RCC 7860 (cell line): ENCODE results near the gene NADK.
A peak's percentile ranks its signal among the peaks of the same experiment; 100 is the strongest.

ENCODE experiments used
- DNase-seq: peaks from one replicate; pipeline ENCODE4 v3.0.0-alpha.2; 2015; ENCODE audit warnings: low spot score
- FAIRE-seq: peaks from 2 replicates; lab custom pipeline; 2012; peaks lifted over from hg19 to GRCh38; lab: Jason Lieb, UNC

NADK gene, protein sequence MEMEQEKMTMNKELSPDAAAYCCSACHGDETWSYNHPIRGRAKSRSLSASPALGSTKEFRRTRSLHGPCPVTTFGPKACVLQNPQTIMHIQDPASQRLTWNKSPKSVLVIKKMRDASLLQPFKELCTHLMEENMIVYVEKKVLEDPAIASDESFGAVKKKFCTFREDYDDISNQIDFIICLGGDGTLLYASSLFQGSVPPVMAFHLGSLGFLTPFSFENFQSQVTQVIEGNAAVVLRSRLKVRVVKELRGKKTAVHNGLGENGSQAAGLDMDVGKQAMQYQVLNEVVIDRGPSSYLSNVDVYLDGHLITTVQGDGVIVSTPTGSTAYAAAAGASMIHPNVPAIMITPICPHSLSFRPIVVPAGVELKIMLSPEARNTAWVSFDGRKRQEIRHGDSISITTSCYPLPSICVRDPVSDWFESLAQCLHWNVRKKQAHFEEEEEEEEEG

GRCh38 chr1:1777950-1778662 is at the start of gene NADK:
TSS of gene NADK (minus strand) at chr1:1778470. CDS start at chr1:1765406, 13,064 bp downstream.
- DNase-seq (peak; percentile 34), FAIRE-seq (no peak)

DNA sequence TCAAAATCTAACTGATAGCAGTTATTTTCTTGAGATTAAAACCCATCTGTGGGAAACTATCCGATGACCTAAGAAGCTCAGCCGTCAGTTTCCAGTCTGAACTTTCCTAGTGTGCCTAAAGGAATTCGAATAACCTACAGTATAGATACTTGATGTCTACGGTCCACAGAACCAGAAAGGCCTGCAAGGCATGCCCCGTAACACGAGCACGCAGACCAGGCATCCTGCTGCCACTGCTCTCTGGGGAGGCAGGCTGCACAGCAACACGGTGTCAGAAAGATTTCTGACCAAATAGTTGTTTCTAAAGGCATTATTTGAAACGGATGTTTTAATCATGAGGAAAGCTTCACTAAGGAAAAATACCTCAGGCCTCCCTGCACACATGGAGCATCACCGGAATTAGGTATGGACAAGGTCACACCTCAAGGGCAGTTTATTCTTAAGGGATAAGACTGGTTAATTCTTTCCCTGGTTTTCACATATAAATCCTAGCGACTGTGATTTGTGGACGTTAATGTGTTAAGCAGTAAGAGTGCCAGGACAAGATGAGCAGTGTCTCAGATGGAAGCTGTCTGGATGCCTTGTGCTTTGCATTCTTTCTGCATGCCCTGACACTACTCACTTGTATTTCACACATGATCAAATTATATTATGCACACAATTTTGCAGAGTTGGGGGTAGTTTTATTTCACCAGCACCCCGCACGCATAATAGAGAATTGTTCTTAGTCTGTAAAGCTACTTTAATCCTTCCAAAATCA is 49.0 kb upstream of the NADK start:
- FAIRE-seq (no peak), DNase-seq (peak; percentile 75)

- FAIRE-seq: peak; percentile 93
- peak; percentile 71 for DNase-seq
These were observed 48.3 kb upstream of the NADK start for GRCh38 chr1:1826356-1827088.

GRCh38 chr1:1825217-1825616 is 46.9 kb upstream of the NADK start:
- FAIRE-seq: no peak
- DNase-seq: no peak

DNA sequence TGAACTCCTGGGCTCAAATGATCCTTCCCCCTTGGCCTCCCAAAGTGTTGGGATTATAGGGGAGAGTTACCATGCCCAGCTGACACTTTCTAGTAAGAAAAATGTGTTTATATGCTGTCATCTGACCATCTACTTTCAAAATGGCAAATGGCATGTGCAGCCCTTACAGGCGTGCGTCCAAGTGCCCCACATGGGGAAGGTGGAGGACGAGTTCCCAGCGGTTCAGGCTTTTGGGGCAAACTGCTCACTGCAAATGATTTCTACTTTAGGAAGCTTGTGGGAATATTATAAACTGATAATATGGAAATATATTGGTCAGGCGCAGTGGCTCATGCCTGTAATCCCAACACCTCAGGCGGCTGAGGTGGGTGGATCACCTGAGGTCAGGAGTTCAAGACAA is 41.5 kb upstream of the NADK start:
- no peak for DNase-seq
- no peak for FAIRE-seq

DNA sequence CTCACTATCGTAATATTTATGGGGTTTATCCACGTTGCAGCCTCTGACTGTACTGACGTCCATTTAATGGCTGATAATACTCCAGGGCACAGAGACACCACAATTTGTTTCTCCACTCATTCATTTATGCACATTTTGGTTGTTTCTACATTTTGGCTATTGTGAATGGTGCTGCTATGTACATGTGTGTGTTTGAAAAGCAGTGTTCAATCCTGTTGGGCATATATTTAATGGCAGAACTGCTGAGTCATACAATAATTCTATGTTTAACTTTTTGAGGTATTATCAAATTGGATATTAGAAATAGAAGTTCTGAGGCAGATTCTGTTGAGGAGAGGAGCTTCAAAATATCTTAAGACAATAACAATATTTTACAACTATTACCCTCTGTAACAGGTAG is 39.0 kb upstream of the NADK start:
- no peak for FAIRE-seq
- no peak for DNase-seq

GRCh38 chr1:1815606-1816281 is 37.5 kb upstream of the NADK start:
- no peak for FAIRE-seq
- no peak for DNase-seq

- DNase-seq: no peak
- no peak for FAIRE-seq
These were observed 31.2 kb upstream of the NADK start for GRCh38 chr1:1809489-1809888.

GRCh38 chr1:1808206-1808605 is 29.9 kb upstream of the NADK start:
- FAIRE-seq (no peak), DNase-seq (no peak)

DNA sequence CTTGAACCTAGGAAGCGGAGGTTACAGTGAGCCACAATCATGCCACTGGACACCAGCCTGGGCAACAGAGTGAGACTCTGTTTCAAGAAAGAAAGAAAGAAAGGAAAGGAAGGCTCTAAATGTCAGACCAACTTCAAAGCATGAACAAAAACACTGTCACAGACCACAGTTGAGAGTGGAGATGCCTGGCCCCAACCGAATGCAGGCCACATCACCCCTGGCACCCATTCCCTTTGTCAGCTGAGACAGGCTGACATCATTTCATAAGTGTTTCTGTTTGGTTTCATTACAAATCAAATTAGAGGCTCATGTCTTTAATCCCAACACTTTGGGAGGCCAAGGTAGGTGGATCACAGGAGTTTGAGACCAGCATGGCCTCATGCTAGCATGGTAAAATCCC is 28.6 kb upstream of the NADK start:
- no peak for FAIRE-seq
- no peak for DNase-seq

DNA sequence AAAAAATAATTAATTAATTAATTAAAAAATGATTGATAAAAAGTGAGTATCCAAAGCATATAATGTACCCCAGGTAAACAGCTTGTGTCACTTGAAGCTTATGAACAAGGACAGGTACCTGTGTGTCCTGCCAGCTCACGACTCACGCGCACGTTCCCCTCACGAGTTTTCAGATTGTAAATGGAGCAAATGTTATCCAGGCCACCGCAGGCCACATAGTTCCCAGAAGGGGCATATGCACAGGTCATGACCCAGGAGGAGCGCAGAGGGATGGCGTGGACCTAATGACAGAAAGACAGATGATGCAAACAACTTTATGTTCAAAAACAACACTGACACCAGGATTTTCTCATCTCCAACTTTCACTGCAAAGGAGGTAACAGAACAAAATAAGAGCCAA is 26.0 kb upstream of the NADK start:
- DNase-seq (no peak), FAIRE-seq (no peak)

DNA sequence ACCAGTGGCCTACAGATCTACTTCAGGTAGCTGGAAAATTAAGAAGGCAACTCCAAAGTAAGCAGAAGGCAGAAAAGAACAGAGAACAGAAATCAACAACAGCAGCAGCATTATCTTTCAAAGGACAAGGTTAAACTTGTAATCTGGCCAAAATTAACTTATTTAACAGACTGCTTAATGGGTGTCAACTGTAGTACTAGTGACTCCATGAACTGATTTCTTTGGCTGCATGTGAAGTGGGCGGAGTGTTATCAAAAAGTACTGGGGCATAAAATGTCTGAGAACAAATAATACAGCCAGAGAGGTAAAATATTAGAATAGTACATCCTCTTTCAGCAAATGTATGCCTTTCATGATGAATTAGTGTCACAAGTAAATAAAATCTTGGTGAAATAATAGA is 24.6 kb upstream of the NADK start:
- FAIRE-seq (no peak), DNase-seq (no peak)

DNA sequence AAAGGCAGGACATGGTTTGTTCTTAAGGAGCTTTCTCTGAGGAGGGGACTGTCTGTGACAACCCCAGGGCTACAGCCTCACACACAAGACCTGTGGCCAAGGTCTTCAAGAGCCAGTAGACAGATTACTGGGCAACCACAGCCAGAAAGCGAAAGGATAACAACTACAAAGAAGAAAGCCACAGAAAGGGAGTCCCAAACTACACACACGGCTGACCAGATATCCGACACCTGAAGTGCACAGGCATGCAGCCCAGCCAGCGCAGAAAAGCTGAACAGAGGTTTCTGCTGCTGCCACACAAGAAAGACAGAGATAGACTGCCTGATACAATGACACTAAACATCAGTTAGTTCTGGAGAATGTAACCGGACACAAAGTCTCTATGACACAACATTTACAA is 21.4 kb upstream of the NADK start:
- no peak for FAIRE-seq
- no peak for DNase-seq

DNA sequence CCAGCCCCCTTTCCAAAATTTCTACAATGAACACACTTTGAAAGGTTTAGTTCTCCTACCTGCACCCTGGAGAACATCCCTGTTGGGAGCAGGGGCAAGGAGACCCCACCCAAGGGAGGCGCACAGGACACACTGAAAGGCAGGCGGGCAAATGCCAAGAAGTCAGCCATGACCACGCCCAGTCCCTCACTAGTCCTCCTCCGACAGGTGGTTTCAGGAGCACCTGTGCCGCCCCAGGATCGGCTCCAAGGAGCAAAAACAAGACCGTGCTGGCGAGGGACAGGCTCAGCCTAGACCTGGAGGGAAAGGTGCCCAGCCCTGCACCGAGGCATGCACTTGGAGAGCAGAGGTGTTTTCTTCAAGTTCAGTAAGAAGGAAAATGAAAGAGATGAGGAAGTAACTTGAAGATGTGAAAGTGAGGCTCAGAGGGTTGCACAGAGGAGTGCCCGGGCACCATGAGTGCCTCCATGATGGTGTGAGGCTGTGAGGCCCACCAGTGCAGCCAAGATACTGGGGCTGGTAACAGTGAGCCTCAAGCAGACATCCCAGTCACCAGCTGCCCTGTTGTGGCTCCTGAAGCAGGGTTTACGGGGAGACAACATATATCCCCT is 19.6 kb upstream of the NADK start:
- DNase-seq (no peak), FAIRE-seq (no peak)

- DNase-seq (no peak), FAIRE-seq (no peak)
These were observed 18.2 kb upstream of the NADK start for GRCh38 chr1:1796466-1796865.

GRCh38 chr1:1794999-1795398 is 16.7 kb upstream of the NADK start:
- no peak for FAIRE-seq
- no peak for DNase-seq

DNA sequence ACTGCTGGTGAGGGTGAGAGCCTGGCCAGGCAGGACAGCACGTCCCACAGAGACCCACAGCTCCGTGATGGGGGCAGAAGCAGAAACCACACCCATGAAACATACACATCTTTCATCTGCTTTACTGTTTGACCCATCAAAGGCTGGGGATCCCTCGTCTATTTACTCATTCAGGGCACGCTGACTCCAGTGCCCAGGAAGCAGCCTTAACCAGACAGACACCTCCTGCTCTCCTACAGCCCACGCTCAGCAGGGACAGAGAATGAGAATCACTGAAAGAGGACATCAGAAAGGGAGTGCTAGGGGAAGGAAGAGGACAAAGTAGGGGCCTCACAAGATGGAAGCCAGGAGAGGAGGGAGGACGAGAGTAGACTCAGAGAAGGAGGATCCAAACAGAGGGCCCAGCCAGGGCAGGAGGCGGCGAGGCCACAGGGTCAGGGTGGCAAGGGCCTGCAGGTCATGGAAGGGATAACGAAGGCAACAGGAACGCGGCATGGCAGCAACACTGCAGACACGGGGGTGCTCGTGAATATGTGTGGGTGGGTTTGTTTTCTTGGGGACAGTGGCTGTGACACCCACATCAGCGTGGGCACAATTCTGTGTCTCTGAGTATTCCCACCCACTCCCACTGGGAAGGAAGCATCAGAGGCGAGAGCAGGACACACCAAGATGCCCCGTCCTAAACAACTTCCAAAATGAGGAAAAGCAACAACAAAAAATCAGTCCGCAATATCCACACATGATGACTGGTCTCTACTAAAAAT is 15.4 kb upstream of the NADK start:
- FAIRE-seq (no peak), DNase-seq (no peak)

- FAIRE-seq: no peak
- no peak for DNase-seq
These were observed 10.6 kb upstream of the NADK start for GRCh38 chr1:1788646-1789431.
